GM12864 (cell line): ENCODE measurements around the gene HDAC7.
A peak's percentile ranks its signal among the peaks of the same experiment; 100 is the strongest.

Experiments used
- DNase-seq: peaks from one replicate; pipeline ENCODE4 v3.0.0-alpha.2; 2011; ENCODE audit warnings: low read depth
- H3K4me3 ChIP-seq: 2 replicates; pipeline ENCODE4 v1.5.1; 2011; ENCODE audit warnings: mild to moderate bottlenecking, low read depth, low read length, control low read depth
- CTCF ChIP-seq: IDR thresholded peaks from 2 replicates; pipeline ENCODE4 v1.5.1; 2011; ENCODE audit warnings: low read depth, mild to moderate bottlenecking, moderate library complexity, low read length, control low read depth, inconsistent platforms; ENCODE audit errors: missing control alignments

The HDAC7 gene

DNA sequence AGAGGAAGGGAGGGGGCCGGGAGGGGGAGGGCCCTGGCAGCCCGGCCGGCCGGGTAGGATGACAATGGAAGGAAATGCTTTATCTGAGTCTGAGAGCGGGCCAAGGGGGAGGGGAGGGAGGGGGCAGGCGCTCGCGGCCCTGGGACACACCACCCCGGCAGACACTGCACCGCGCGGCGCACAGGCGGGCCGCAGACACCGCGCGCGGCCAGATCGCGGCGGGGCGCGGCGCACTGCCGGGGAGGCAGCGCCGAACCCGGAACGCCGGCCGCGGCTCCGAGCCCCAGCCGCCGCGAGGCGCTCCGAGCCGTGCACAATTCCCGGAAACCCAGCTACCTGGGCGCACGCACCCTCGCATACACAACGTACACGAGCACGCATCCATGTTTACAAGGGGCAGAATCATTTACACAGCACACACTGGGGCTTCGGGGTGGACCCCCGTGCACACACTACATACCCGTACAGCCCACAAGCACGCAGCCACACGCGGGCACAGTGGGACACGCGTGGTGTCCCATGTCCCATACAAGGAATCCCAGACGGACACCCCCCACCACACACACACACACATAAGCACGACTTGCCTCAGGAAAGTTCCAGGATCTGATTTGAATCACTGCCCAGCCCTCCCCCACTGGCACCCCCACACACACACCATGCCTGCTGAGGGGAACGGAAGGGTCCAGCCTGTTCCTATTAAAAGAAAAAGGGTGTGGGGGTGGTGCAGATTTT, at the start of gene HDAC7:
Gene HDAC7, minus strand, starts transcription at position 8 of the 735 bp plus-strand sequence. CDS start 118 bp downstream, outside the sequence.
- TF ChIP-seq CTCF = no peak
- H3K4me3 ChIP-seq = peak within 1 kb of the TSS; percentile 63
- DNase-seq = no peak

DNA sequence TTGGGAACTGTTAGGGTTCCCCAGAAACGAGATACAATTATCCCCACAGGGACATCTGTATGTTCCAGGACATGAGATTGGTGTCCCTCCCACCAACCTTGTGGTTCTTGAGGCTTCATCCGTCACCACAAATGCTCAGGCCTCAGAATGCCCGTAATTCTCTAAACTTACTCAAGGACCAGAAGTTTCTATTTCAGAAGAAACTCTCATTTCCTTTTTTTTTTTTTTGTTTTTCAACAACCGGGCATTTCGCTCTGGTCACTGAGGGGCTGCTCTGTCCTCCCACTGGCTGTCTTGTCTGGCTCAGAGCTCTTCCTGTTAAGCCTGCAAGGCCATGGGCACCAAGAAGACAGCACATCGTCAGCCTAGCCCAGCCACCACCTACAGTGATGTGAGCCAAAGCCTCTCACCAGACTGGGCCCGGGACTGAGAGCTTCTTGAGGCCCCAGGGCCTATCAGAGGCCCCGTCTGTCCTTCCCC, 48.9 kb upstream of the HDAC7 start:
- no peak for TF ChIP-seq CTCF
- peak; percentile 65 for DNase-seq
- H3K4me3 ChIP-seq = no peak overlapping the region

- TF ChIP-seq CTCF = no peak
- no peak overlapping the region for H3K4me3 ChIP-seq
- DNase-seq = no peak
These were observed 48.3 kb upstream of the HDAC7 start for GRCh38 chr12:47868041-47868440.

GRCh38 chr12:47867495-47867941, 47.8 kb upstream of the HDAC7 start:
- no peak overlapping the region for H3K4me3 ChIP-seq
- no peak for DNase-seq
- TF ChIP-seq CTCF = no peak

GRCh38 chr12:47864646-47865235, 45.0 kb upstream of the HDAC7 start:
- no peak for DNase-seq
- no peak for TF ChIP-seq CTCF
- H3K4me3 ChIP-seq = no peak overlapping the region

DNA sequence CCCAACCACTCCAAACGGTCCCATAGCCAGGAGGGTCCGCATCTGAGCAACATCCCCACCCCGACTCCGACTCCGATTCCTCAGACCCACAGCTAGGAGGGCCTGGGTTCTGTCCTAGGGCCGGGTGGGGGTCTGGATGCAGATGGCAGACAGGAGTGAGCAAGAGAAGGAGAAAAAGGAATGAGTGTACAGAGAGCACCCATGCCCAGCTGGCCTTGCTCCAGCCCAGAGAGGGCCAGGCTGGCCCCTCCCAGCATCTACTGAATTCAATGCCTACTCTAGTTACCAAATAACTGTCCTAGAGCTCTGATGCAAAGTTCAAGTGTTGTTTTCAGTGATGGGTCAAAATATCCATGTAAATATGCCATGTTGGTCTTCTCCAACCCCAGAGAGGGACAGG, 44.3 kb upstream of the HDAC7 start:
- TF ChIP-seq CTCF = no peak
- DNase-seq = no peak
- no peak overlapping the region for H3K4me3 ChIP-seq

DNA sequence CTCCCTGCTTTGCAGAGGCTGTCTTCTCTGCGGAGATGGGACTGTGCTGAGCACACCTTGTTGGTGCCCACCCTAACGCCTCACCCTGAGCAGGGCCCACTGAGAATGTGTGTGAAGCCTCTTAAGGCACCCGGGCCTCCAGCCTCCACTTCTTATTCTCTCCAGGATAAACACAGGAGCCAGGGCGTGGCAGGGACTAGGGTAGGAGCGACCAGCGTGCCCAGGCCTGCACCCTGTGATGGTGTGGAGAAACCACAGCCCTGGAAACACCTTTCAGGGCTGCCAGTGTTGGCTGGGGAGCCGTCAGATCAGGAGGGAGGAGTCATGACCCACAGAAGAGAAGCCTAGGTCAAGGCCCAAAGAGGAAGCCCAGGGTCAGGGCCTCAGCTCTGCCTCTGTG, 43.8 kb upstream of the HDAC7 start:
- TF ChIP-seq CTCF = no peak
- no peak for DNase-seq
- H3K4me3 ChIP-seq = no peak overlapping the region
